ENCODE data around the gene CD3D. TPM values are rescaled to one million over a fixed set of nuclear protein-coding genes. Genes with fewer than 3 reads are reported as not detected.

The CD3D gene
- total and polyA plus RNA-seq, 2 of the 4 experiments (the other 2 are of a cell fraction), result not detected

DNA sequence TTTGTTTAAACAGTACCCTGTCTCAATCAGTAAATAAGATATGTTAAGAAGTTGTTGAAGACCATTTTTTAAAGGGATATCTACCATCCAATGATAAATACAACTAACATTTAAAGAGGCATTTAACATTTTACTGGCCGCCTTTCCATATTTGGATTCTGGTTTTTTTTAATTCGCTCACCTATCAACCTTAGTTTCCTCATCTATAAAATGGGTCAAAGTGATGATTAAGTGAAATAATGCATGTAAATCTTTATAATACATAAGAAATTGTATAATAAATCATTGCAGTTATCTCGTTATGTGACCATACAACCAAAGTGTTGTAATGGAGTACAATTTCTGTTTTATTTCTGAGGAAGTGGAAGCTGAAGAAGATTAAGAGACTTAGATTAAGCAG, 41.2 kb upstream of the CD3D start:
- TF ChIP-seq SMC3 (IDR thresholded peaks at IDR 0.05; ENCODE audit: low read depth, low read length) (no peak), MAFK (IDR thresholded peaks at IDR 0.05; ENCODE audit: low read depth, low read length) (no peak), CHD1 (IDR thresholded peaks at IDR 0.05; ENCODE audit: low read depth, low read length) (no peak), NFE2L2 (IDR thresholded peaks at IDR 0.05; ENCODE audit: low read depth, low read length) (no peak), POLR2A (IDR thresholded peaks at IDR 0.05; ENCODE audit: low read depth, low read length) (no peak), RFX5 (IDR thresholded peaks at IDR 0.05; ENCODE audit: low read depth, low read length) (no peak), CEBPB (IDR thresholded peaks at IDR 0.05; ENCODE audit: low read depth, low read length) (no peak), BHLHE40 (IDR thresholded peaks at IDR 0.05; ENCODE audit: low read depth, low read length) (no peak), RCOR1 (IDR thresholded peaks at IDR 0.05; ENCODE audit: insufficient replicate concordance, low read length) (no peak), MXI1 (IDR thresholded peaks at IDR 0.05; ENCODE audit: borderline replicate concordance, low read depth, low read length) (no peak)
- TF ChIP-seq, protein P1, sequence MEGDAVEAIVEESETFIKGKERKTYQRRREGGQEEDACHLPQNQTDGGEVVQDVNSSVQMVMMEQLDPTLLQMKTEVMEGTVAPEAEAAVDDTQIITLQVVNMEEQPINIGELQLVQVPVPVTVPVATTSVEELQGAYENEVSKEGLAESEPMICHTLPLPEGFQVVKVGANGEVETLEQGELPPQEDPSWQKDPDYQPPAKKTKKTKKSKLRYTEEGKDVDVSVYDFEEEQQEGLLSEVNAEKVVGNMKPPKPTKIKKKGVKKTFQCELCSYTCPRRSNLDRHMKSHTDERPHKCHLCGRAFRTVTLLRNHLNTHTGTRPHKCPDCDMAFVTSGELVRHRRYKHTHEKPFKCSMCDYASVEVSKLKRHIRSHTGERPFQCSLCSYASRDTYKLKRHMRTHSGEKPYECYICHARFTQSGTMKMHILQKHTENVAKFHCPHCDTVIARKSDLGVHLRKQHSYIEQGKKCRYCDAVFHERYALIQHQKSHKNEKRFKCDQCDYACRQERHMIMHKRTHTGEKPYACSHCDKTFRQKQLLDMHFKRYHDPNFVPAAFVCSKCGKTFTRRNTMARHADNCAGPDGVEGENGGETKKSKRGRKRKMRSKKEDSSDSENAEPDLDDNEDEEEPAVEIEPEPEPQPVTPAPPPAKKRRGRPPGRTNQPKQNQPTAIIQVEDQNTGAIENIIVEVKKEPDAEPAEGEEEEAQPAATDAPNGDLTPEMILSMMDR (conservative IDR thresholded peaks at IDR 0.05; ENCODE audit: low read depth, low read length), result no peak
- H3K4ac ChIP-seq (ENCODE audit: low read depth, low read length), result no peak overlapping the region
- H2BK15ac ChIP-seq (ENCODE audit: low read depth, low read length), result no peak overlapping the region
- H4K91ac ChIP-seq (ENCODE audit: insufficient read depth, low read depth, low read length), result no peak overlapping the region
- no peak overlapping the region for H4K8ac ChIP-seq (ENCODE audit: low read depth in 2 of 2, low read length in 2 of 2)
- POLR2A ChIA-PET (ENCODE audit: unreplicated experiment), result no interaction called here
- no peak overlapping the region for H3K9ac ChIP-seq (ENCODE audit: low read depth, low read length)
- no peak overlapping the region for H2AK9ac ChIP-seq (replicated peaks; ENCODE audit: low read depth, low read length, poor library complexity)
- WGBS, 2 experiments (ENCODE audit: extremely low coverage in 2 of 2, insufficient read length in 1 of 2), result no CpG with 5 or more reads among the region's 3 CpGs
- H3K9me1 ChIP-seq (ENCODE audit: insufficient read depth, low read length), result no peaks in the 10 kb centered on the region
- H2BK120ac ChIP-seq (ENCODE audit: low read depth, low read length), result no peak overlapping the region
- H3K23ac ChIP-seq (ENCODE audit: low read depth, low read length), result no peak overlapping the region
- no peak overlapping the region for H3K18ac ChIP-seq (ENCODE audit: low read depth, low read length)
- ATAC-seq (ENCODE audit: low read depth), result no peak
- DNase-seq, result no peak
- CTCF ChIA-PET, result no interaction called here
- intact Hi-C loops (cut with micrococcal nuclease) (no loop called here), dilution Hi-C loops (cut with HindIII; ENCODE audit: low sequenced_read_pairs, unreplicated experiment) (no loop called here), in situ Hi-C loops (cut with MboI; ENCODE audit: low sequenced_read_pairs) (no loop called here)
- H3K36me3 ChIP-seq (ENCODE audit: control insufficient read depth, insufficient read depth, low read length), result peaks cover 48% of the 10 kb centered on the region
- H3K79me1 ChIP-seq (ENCODE audit: low read depth in 1 of 2, low read length in 2 of 2), result no peaks in the 10 kb centered on the region
- H3K9me3 ChIP-seq (ENCODE audit: control insufficient read depth, insufficient read depth, low read length), result no peaks in the 10 kb centered on the region
- no peaks in the 10 kb centered on the region for H3K4me1 ChIP-seq (ENCODE audit: control insufficient read depth, insufficient read depth, low read length)
- H4K5ac ChIP-seq (ENCODE audit: low read depth, low read length), result no peak overlapping the region
- no peak overlapping the region for H2BK20ac ChIP-seq (ENCODE audit: low read depth, low read length)
- no TSS peak for BruUV-seq (replicated peaks)
- H3K27me3 ChIP-seq (ENCODE audit: control insufficient read depth, insufficient read depth, low read length), result no peaks in the 10 kb centered on the region
- H3K56ac ChIP-seq (ENCODE audit: extremely low read depth, insufficient read depth, low read length), result no peak overlapping the region
- no peak overlapping the region for H3K4me2 ChIP-seq (ENCODE audit: low read depth, low read length)
- no peaks in the 10 kb centered on the region for H4K20me1 ChIP-seq (ENCODE audit: insufficient read depth, low read length)
- H2AFZ ChIP-seq (replicated peaks; ENCODE audit: low read length, poor library complexity), result no peak overlapping the region
- H3K27ac ChIP-seq (ENCODE audit: insufficient read depth, low read length), result no peak overlapping the region
- no peak overlapping the region for H2AK5ac ChIP-seq (ENCODE audit: low read depth, low read length)
- H3K14ac ChIP-seq (replicated peaks; ENCODE audit: low read depth, low read length), result no peak overlapping the region
- no peak overlapping the region for H3K4me3 ChIP-seq (ENCODE audit: insufficient read depth, low read depth, low read length)
- no peak overlapping the region for H2BK5ac ChIP-seq (ENCODE audit: low read depth, low read length, poor library complexity, severe bottlenecking)
